ENCODE data around the gene THUMPD2.

The THUMPD2 gene

GRCh38 chr2:39739386-39739785 lies 39.7 kb downstream of the THUMPD2 start:
- H3K14ac ChIP-seq (ENCODE audit: low read length) = no peak overlapping the region
- H2AFZ ChIP-seq (ENCODE audit: low read length) = no peak overlapping the region
- H2BK5ac ChIP-seq (ENCODE audit: low read length) = no peak overlapping the region
- no peak overlapping the region for H3K4me3 ChIP-seq (ENCODE audit: low read length in 2 of 2)
- H2BK12ac ChIP-seq (ENCODE audit: low read length) = no peak overlapping the region
- peaks cover 6 to 24% of the 10 kb centered on the region in 2 donors for H3K4me1 ChIP-seq (ENCODE audit: control insufficient read depth in 2 of 2, insufficient read depth in 1 of 2, low read depth in 1 of 2, low read length in 2 of 2)
- H2BK15ac ChIP-seq (ENCODE audit: low read length) = no peak overlapping the region
- no peak overlapping the region for H3K23ac ChIP-seq (ENCODE audit: low read depth, low read length, poor library complexity)
- no CpG with 5 or more reads among the region's 5 CpGs for WGBS, 2 donors (ENCODE audit: extremely low coverage in 2 of 2, insufficient read length in 2 of 2, insufficient replicate concordance in 1 of 2)
- no peak overlapping the region for H3K27ac ChIP-seq (replicated peaks; ENCODE audit: low read length)
- H3K4ac ChIP-seq (ENCODE audit: low read length) = no peak overlapping the region
- peaks cover 11 to 20% of the 10 kb centered on the region in 2 donors for H3K36me3 ChIP-seq (replicated peaks in 1 of 2; ENCODE audit: control insufficient read depth in 2 of 2, insufficient read depth in 2 of 2, low read length in 2 of 2)
- H4K91ac ChIP-seq (ENCODE audit: low read depth, low read length, poor library complexity) = no peak overlapping the region
- no peaks in the 10 kb centered on the region for H3K79me1 ChIP-seq (ENCODE audit: low read depth, low read length)
- H2AK5ac ChIP-seq (ENCODE audit: low read depth, low read length) = no peak overlapping the region
- no peak overlapping the region for H3K18ac ChIP-seq (ENCODE audit: low read length)
- H3K9me3 ChIP-seq (replicated peaks in 1 of 2; ENCODE audit: control insufficient read depth in 2 of 2, insufficient read depth in 1 of 2, low read depth in 1 of 2, low read length in 2 of 2) = no peaks in the 10 kb centered on the region
- H3K27me3 ChIP-seq (ENCODE audit: control insufficient read depth in 3 of 3, insufficient read depth in 3 of 3, low read depth in 1 of 3, low read length in 3 of 3) = no peaks in the 10 kb centered on the region
- no peak overlapping the region for H2BK120ac ChIP-seq (ENCODE audit: low read depth, low read length)
- no peak overlapping the region for H3K9ac ChIP-seq (ENCODE audit: low read depth, low read length, poor library complexity)
- H3K4me2 ChIP-seq (ENCODE audit: insufficient read depth, low read length, poor library complexity, severe bottlenecking) = no peak overlapping the region
- H4K8ac ChIP-seq (ENCODE audit: low read depth, low read length) = no peak overlapping the region
- DNase-seq (ENCODE audit: low spot score) = no peak

- Histone ChIP-seq H3K9me3 (replicated peaks in 1 of 2; ENCODE audit: control insufficient read depth in 2 of 2, insufficient read depth in 1 of 2, low read depth in 1 of 2, low read length in 2 of 2) (peaks cover 0 to 2% of the 10 kb centered on the region in 2 donors), H3K23ac (ENCODE audit: low read depth, low read length, poor library complexity) (no peak overlapping the region), H4K8ac (ENCODE audit: low read depth, low read length) (no peak overlapping the region), H3K4me3 (ENCODE audit: low read length in 2 of 2) (no peak overlapping the region), H3K4ac (ENCODE audit: low read length) (no peak overlapping the region), H3K79me1 (ENCODE audit: low read depth, low read length) (no peaks in the 10 kb centered on the region), H3K4me2 (ENCODE audit: insufficient read depth, low read length, poor library complexity, severe bottlenecking) (no peak overlapping the region), H2BK15ac (ENCODE audit: low read length) (no peak overlapping the region), H3K36me3 (replicated peaks in 1 of 2; ENCODE audit: control insufficient read depth in 2 of 2, insufficient read depth in 2 of 2, low read length in 2 of 2) (peaks cover 11 to 20% of the 10 kb centered on the region in 2 donors), H3K27ac (replicated peaks; ENCODE audit: low read length) (no peak overlapping the region), H2BK120ac (ENCODE audit: low read depth, low read length) (no peak overlapping the region), H3K18ac (ENCODE audit: low read length) (no peak overlapping the region), H2AK5ac (ENCODE audit: low read depth, low read length) (no peak overlapping the region), H3K14ac (ENCODE audit: low read length) (no peak overlapping the region), H3K4me1 (ENCODE audit: control insufficient read depth in 2 of 2, insufficient read depth in 1 of 2, low read depth in 1 of 2, low read length in 2 of 2) (peaks cover 6 to 24% of the 10 kb centered on the region in 2 donors), H4K91ac (ENCODE audit: low read depth, low read length, poor library complexity) (no peak overlapping the region), H3K27me3 (ENCODE audit: control insufficient read depth in 3 of 3, insufficient read depth in 3 of 3, low read depth in 1 of 3, low read length in 3 of 3) (no peaks in the 10 kb centered on the region), H2BK12ac (ENCODE audit: low read length) (no peak overlapping the region), H2AFZ (ENCODE audit: low read length) (no peak overlapping the region), H3K9ac (ENCODE audit: low read depth, low read length, poor library complexity) (no peak overlapping the region), H2BK5ac (ENCODE audit: low read length) (no peak overlapping the region)
- no CpG with 5 or more reads among the region's 2 CpGs for WGBS, 2 donors (ENCODE audit: extremely low coverage in 2 of 2, insufficient read length in 2 of 2, insufficient replicate concordance in 1 of 2)
- no peak for DNase-seq (ENCODE audit: low spot score)
These were observed 40.1 kb downstream of the THUMPD2 start for GRCh38 chr2:39738936-39739335.

GRCh38 chr2:39737661-39738060 lies 41.4 kb downstream of the THUMPD2 start:
- Histone ChIP-seq H3K14ac (ENCODE audit: low read length) (no peak overlapping the region), H3K23ac (ENCODE audit: low read depth, low read length, poor library complexity) (no peak overlapping the region), H2AFZ (ENCODE audit: low read length) (no peak overlapping the region), H3K9me3 (replicated peaks in 1 of 2; ENCODE audit: control insufficient read depth in 2 of 2, insufficient read depth in 1 of 2, low read depth in 1 of 2, low read length in 2 of 2) (peaks cover 0 to 5% of the 10 kb centered on the region in 2 donors), H2BK12ac (ENCODE audit: low read length) (no peak overlapping the region), H4K91ac (ENCODE audit: low read depth, low read length, poor library complexity) (no peak overlapping the region), H2BK15ac (ENCODE audit: low read length) (no peak overlapping the region), H3K27ac (replicated peaks; ENCODE audit: low read length) (no peak overlapping the region), H2BK5ac (ENCODE audit: low read length) (no peak overlapping the region), H2AK5ac (ENCODE audit: low read depth, low read length) (no peak overlapping the region), H3K9ac (ENCODE audit: low read depth, low read length, poor library complexity) (no peak overlapping the region), H3K18ac (ENCODE audit: low read length) (no peak overlapping the region), H3K36me3 (replicated peaks in 1 of 2; ENCODE audit: control insufficient read depth in 2 of 2, insufficient read depth in 2 of 2, low read length in 2 of 2) (peaks cover 14 to 25% of the 10 kb centered on the region in 2 donors), H3K4me1 (ENCODE audit: control insufficient read depth in 2 of 2, insufficient read depth in 1 of 2, low read depth in 1 of 2, low read length in 2 of 2) (peaks cover 6 to 21% of the 10 kb centered on the region in 2 donors), H3K79me1 (ENCODE audit: low read depth, low read length) (no peaks in the 10 kb centered on the region), H4K8ac (ENCODE audit: low read depth, low read length) (no peak overlapping the region), H3K4ac (ENCODE audit: low read length) (no peak overlapping the region), H3K27me3 (ENCODE audit: control insufficient read depth in 3 of 3, insufficient read depth in 3 of 3, low read depth in 1 of 3, low read length in 3 of 3) (no peaks in the 10 kb centered on the region), H2BK120ac (ENCODE audit: low read depth, low read length) (no peak overlapping the region), H3K4me2 (ENCODE audit: insufficient read depth, low read length, poor library complexity, severe bottlenecking) (no peak overlapping the region), H3K4me3 (ENCODE audit: low read length in 2 of 2) (no peak overlapping the region)
- DNase-seq (ENCODE audit: low spot score) = no peak
- no CpG with 5 or more reads among the region's 8 CpGs for WGBS, 2 donors (ENCODE audit: extremely low coverage in 2 of 2, insufficient read length in 2 of 2, insufficient replicate concordance in 1 of 2)

- H2BK120ac ChIP-seq (ENCODE audit: low read depth, low read length) = no peak overlapping the region
- peaks cover 0 to 8% of the 10 kb centered on the region in 2 donors for H3K9me3 ChIP-seq (replicated peaks in 1 of 2; ENCODE audit: control insufficient read depth in 2 of 2, insufficient read depth in 1 of 2, low read depth in 1 of 2, low read length in 2 of 2)
- H2AFZ ChIP-seq (ENCODE audit: low read length) = no peak overlapping the region
- no peak overlapping the region for H3K23ac ChIP-seq (ENCODE audit: low read depth, low read length, poor library complexity)
- no peak overlapping the region for H2BK5ac ChIP-seq (ENCODE audit: low read length)
- no peak overlapping the region for H2BK15ac ChIP-seq (ENCODE audit: low read length)
- H3K79me1 ChIP-seq (ENCODE audit: low read depth, low read length) = no peaks in the 10 kb centered on the region
- no peak overlapping the region for H2BK12ac ChIP-seq (ENCODE audit: low read length)
- H4K91ac ChIP-seq (ENCODE audit: low read depth, low read length, poor library complexity) = no peak overlapping the region
- H3K14ac ChIP-seq (ENCODE audit: low read length) = no peak overlapping the region
- H3K9ac ChIP-seq (ENCODE audit: low read depth, low read length, poor library complexity) = no peak overlapping the region
- no CpG with 5 or more reads among the region's 6 CpGs for WGBS, 2 donors (ENCODE audit: extremely low coverage in 2 of 2, insufficient read length in 2 of 2, insufficient replicate concordance in 1 of 2)
- no peak overlapping the region for H3K4me3 ChIP-seq (ENCODE audit: low read length in 2 of 2)
- no peak overlapping the region for H4K8ac ChIP-seq (ENCODE audit: low read depth, low read length)
- no peak overlapping the region for H2AK5ac ChIP-seq (ENCODE audit: low read depth, low read length)
- H3K4ac ChIP-seq (ENCODE audit: low read length) = no peak overlapping the region
- no peak overlapping the region for H3K27ac ChIP-seq (replicated peaks; ENCODE audit: low read length)
- no peaks in the 10 kb centered on the region for H3K27me3 ChIP-seq (ENCODE audit: control insufficient read depth in 3 of 3, insufficient read depth in 3 of 3, low read depth in 1 of 3, low read length in 3 of 3)
- peaks cover 6 to 21% of the 10 kb centered on the region in 2 donors for H3K4me1 ChIP-seq (ENCODE audit: control insufficient read depth in 2 of 2, insufficient read depth in 1 of 2, low read depth in 1 of 2, low read length in 2 of 2)
- H3K36me3 ChIP-seq (replicated peaks in 1 of 2; ENCODE audit: control insufficient read depth in 2 of 2, insufficient read depth in 2 of 2, low read length in 2 of 2) = peaks cover 12 to 19% of the 10 kb centered on the region in 2 donors
- H3K4me2 ChIP-seq (ENCODE audit: insufficient read depth, low read length, poor library complexity, severe bottlenecking) = no peak overlapping the region
- DNase-seq (ENCODE audit: low spot score) = no peak
- no peak overlapping the region for H3K18ac ChIP-seq (ENCODE audit: low read length)
These were observed 42.4 kb downstream of the THUMPD2 start for GRCh38 chr2:39736640-39737039.

All from neuronal stem cell (in vitro differentiated cells).